Kidney epithelial cell (primary cell): ENCODE data around the gene ANKH. TPM values are rescaled to one million over a fixed set of nuclear protein-coding genes. Genes with fewer than 3 reads are reported as not detected.

Source experiments
- DNase-seq: peaks from one replicate; pipeline ENCODE4 v3.0.0-alpha.2; 2010; ENCODE audit warnings: low read depth
- H3K27me3 ChIP-seq: 2 replicates; pipeline ENCODE4 v1.6.0; 2011; ENCODE audit warnings: low read length; ENCODE audit not compliant: control insufficient read depth, insufficient read depth
- H3K36me3 ChIP-seq: 2 replicates; pipeline ENCODE4 v1.5.1; 2011; ENCODE audit warnings: low read length; ENCODE audit not compliant: control insufficient read depth, insufficient read depth
- H3K4me3 ChIP-seq: 2 replicates; pipeline ENCODE4 v1.5.1; 2011; ENCODE audit warnings: low read depth, mild to moderate bottlenecking, control low read depth, low read length
- CTCF ChIP-seq: IDR thresholded peaks from 2 replicates; pipeline ENCODE4 v1.5.1; 2011; ENCODE audit warnings: mild to moderate bottlenecking, moderate library complexity, low read length, control low read depth, inconsistent platforms; ENCODE audit not compliant: insufficient read depth, poor library complexity, severe bottlenecking
- total RNA-seq: library from RNA; depleted of rRNA; stranded (reverse); fragments of >200 nt; gene quantifications from 2 replicates; pipeline ENCODE4 v1.2.3, GENCODE V29; 2015

Gene ANKH
- total RNA-seq, 1 donor from 2014 or later: 15.8 TPM

- H3K27me3 ChIP-seq: no peaks in the 10 kb centered on the region
- DNase-seq: no peak
- H3K36me3 ChIP-seq: no peaks in the 10 kb centered on the region
- H3K4me3 ChIP-seq: no peak overlapping the region
- no peak for TF ChIP-seq CTCF
Observed at GRCh38 chr5:14674983-14675854, 196.4 kb downstream of the ANKH start.

DNA sequence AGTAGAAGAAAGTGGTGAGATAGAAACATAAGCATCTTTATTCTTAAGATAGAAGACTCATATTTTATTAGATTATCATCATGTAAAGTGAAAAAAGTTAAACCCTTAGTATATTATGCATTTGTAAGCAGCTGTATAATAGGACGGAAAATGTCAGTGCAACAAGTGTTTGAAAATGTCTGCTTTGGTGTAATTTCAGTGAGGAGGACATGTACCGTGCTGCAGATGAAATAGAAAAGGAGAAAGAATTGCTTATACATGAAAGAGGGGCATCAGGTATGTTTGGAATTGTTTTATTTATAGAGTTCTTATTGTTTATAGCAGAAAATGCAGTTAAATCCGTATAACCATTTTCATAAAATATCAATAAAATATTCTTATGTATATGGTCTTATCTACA, 198.1 kb downstream of the ANKH start:
- no peaks in the 10 kb centered on the region for H3K36me3 ChIP-seq
- no peak for DNase-seq

GRCh38 chr5:14672484-14673394, 198.8 kb downstream of the ANKH start:
- no peaks in the 10 kb centered on the region for H3K36me3 ChIP-seq

More for the DNA sequence above, 198.1 kb downstream of the ANKH start:
- Histone ChIP-seq H3K4me3 (no peak overlapping the region), H3K27me3 (no peaks in the 10 kb centered on the region)
- TF ChIP-seq CTCF: no peak

DNA sequence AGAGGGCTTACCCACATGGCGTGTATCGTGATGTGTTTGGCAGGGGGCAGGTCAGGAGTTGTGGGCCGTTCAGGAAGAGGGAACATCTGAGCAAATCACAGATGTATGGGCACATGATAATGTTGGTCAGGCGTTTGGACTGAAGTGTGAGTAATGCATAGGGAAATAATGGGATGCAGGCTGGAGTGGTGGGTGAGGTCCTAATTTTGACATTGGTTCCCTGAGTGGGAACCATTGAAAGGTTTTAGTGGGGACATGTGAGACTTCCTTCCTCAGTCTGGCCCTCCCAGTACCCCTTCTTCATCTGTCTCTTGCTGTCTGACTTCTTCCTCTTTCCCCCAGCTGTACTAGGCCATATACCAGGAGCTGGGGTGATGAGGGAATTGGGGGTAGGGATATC, 199.5 kb downstream of the ANKH start:
- no peak for TF ChIP-seq CTCF
- Histone ChIP-seq H3K4me3 (no peak overlapping the region), H3K36me3 (no peaks in the 10 kb centered on the region), H3K27me3 (no peaks in the 10 kb centered on the region)
- DNase-seq: no peak

More at GRCh38 chr5:14672484-14673394, 198.8 kb downstream of the ANKH start:
- Histone ChIP-seq H3K4me3 (no peak overlapping the region), H3K27me3 (no peaks in the 10 kb centered on the region)
- DNase-seq: no peak
- TF ChIP-seq CTCF: no peak

DNA sequence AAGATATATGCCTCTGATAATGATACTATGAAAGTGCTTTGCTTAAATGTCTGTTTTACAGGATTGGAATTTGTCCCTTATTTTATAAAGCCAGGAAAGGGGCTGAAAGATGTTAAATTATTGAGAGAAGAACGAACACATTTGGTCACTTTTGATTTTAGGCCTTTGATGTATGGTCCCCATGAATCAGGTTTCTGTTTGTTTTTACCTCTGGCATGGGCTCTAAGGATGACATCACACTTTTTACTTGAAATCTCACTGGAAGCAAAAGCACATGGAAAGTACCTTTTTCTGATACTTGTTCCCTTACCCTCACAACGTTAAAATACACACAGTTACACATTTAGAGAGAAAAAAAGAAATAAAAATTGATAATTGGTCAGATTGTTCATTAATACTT, 200.2 kb downstream of the ANKH start:
- Histone ChIP-seq H3K4me3 (no peak overlapping the region), H3K36me3 (no peaks in the 10 kb centered on the region), H3K27me3 (no peaks in the 10 kb centered on the region)
- TF ChIP-seq CTCF: no peak
- no peak for DNase-seq
